WTC11 (cell line): ENCODE results near the gene FBXL4. TPM values are rescaled to one million over a fixed set of nuclear protein-coding genes. Genes with fewer than 3 reads are reported as not detected.

ENCODE experiments used
- ATAC-seq: fragments of 200-7000 bp; cut with Tn5 transposase; 2 replicates; pipeline ENCODE4 v1.10.0; 2021; ENCODE audit warnings: mild to moderate bottlenecking, moderate library complexity
- CTCF ChIA-PET: fragments of 300-600 bp; sonication (Branson Sonifier 250); formaldehyde crosslinking; loops from one replicate; lab custom pipeline; 2021; ENCODE audit warnings: antibody characterized with exemption; lab: Charles Lee
- POLR2A ChIA-PET: fragments of 350-600 bp; sonication (Branson Sonifier 250); formaldehyde crosslinking; loops from one replicate; lab custom pipeline; 2021; ENCODE audit warnings: antibody characterized with exemption; lab: Charles Lee
- DNase-seq: peaks from one replicate; pipeline ENCODE4 v3.0.0; 2021; ENCODE audit warnings: low spot score
- H3K27ac Mint-ChIP-seq: 2 replicates; pipeline ENCODE4 v1.8.0; 2021; ENCODE audit warnings: mixed read lengths
- H3K27me3 Mint-ChIP-seq: 2 replicates; pipeline ENCODE4 v1.8.0; 2021; ENCODE audit warnings: low read depth, mild to moderate bottlenecking, moderate library complexity, mixed read lengths
- H3K36me3 Mint-ChIP-seq: 2 replicates; pipeline ENCODE4 v1.8.0; 2021; ENCODE audit warnings: mixed read lengths
- H3K4me1 Mint-ChIP-seq: 2 replicates; pipeline ENCODE4 v1.8.0; 2022; ENCODE audit warnings: mixed read lengths
- H3K4me3 Mint-ChIP-seq: 2 replicates; pipeline ENCODE4 v1.8.0; 2021; ENCODE audit warnings: mild to moderate bottlenecking, moderate library complexity, mixed read lengths
- H3K9me3 Mint-ChIP-seq: 2 replicates; pipeline ENCODE4 v1.8.0; 2021; ENCODE audit warnings: mixed read lengths
- AFF4 ChIP-seq: sonication (generic); formaldehyde crosslinking; IDR thresholded peaks from 2 replicates; pipeline ENCODE4 v1.8.1; 2023; ENCODE audit warnings: mild to moderate bottlenecking, missing genetic modification reagents, borderline replicate concordance
- AR ChIP-seq: fragments of 250-450 bp; sonication (Bioruptor Pico); IDR thresholded peaks from 2 replicates; pipeline ENCODE4 v1.9.0; 2021; ENCODE audit warnings: mild to moderate bottlenecking
- ATF2 ChIP-seq: sonication (generic); formaldehyde crosslinking; IDR thresholded peaks from 2 replicates; pipeline ENCODE4 v1.8.1; 2022; ENCODE audit warnings: low read depth, missing genetic modification reagents, borderline replicate concordance
- ATF6 ChIP-seq: sonication (generic); formaldehyde crosslinking; IDR thresholded peaks from 2 replicates; pipeline ENCODE4 v1.8.1; 2023; ENCODE audit warnings: mild to moderate bottlenecking, missing genetic modification reagents
- HMGA2 ChIP-seq: fragments of 250-450 bp; sonication (Bioruptor Pico); IDR thresholded peaks from 2 replicates; pipeline ENCODE4 v1.4.0; 2021; ENCODE audit warnings: mild to moderate bottlenecking, moderate library complexity
- JAZF1 ChIP-seq: fragments of 250-450 bp; sonication (Bioruptor Pico); IDR thresholded peaks from 2 replicates; pipeline ENCODE4 v1.9.0; 2021; ENCODE audit warnings: moderate library complexity, mild to moderate bottlenecking, inconsistent platforms
- MXD4 ChIP-seq: fragments of 250-450 bp; sonication (Bioruptor Pico); IDR thresholded peaks from 2 replicates; pipeline ENCODE4 v1.8.0; 2021; ENCODE audit warnings: mild to moderate bottlenecking, moderate library complexity, borderline replicate concordance
- OVOL2 ChIP-seq: fragments of 250-450 bp; sonication (Bioruptor Pico); IDR thresholded peaks from 2 replicates; pipeline ENCODE4 v1.9.0; 2021; ENCODE audit warnings: mild to moderate bottlenecking, borderline replicate concordance
- RORB ChIP-seq: fragments of 250-450 bp; sonication (Bioruptor Pico); IDR thresholded peaks from 2 replicates; pipeline ENCODE4 v1.9.0; 2021; ENCODE audit warnings: mild to moderate bottlenecking
- SMAD3 ChIP-seq: sonication (generic); formaldehyde crosslinking; IDR thresholded peaks from 2 replicates; pipeline ENCODE4 v1.8.0; 2022; ENCODE audit warnings: missing genetic modification reagents, mild to moderate bottlenecking, borderline replicate concordance
- USF1 ChIP-seq: sonication (generic); formaldehyde crosslinking; IDR thresholded peaks from 2 replicates; pipeline ENCODE4 v1.8.0; 2022; ENCODE audit warnings: mild to moderate bottlenecking, missing genetic modification reagents
- ZBTB21 ChIP-seq: sonication (generic); formaldehyde crosslinking; IDR thresholded peaks from 2 replicates; pipeline ENCODE4 v1.8.1; 2023; ENCODE audit warnings: mild to moderate bottlenecking, missing genetic modification reagents, borderline replicate concordance
- ZNF263 ChIP-seq: sonication (generic); formaldehyde crosslinking; IDR thresholded peaks from 2 replicates; pipeline ENCODE4 v1.8.1; 2022; ENCODE audit warnings: low read depth, mild to moderate bottlenecking, moderate library complexity, missing genetic modification reagents
- total RNA-seq: library from RNA; stranded (reverse); gene quantifications from 3 replicates; pipeline ENCODE4 v1.2.3, GENCODE V29; 2021
- TF ChIP-seq, protein P1 (sequence below): sonication (generic); formaldehyde crosslinking; IDR thresholded peaks from 2 replicates; pipeline ENCODE4 v1.8.0; 2022; ENCODE audit warnings: mild to moderate bottlenecking, missing genetic modification reagents
- TF ChIP-seq, protein P2 (sequence below): sonication (generic); formaldehyde crosslinking; IDR thresholded peaks from 2 replicates; pipeline ENCODE4 v1.8.0; 2022; ENCODE audit warnings: missing genetic modification reagents

The FBXL4 gene
- total RNA-seq, 1 experiment from 2014 or later = 10.3 TPM

DNA sequence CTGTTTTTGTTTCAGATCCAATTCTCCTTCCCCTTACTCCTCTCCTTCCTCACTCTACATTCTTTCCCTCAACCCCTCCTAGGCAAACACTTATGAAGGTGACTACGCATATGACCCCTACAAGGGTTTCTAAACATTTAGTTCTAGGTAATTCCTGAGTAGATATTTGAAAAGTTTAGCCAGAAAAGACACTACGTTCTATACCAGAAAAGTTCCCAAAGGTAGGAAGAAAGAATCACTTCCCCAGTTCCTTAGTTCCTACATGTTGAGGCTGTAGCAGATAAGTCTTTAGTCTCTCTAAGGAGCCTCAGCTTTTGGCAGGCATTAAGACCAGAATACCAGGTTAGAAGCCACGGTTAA is 101.7 kb downstream of the FBXL4 start:
- TF ChIP-seq SMAD3 (CRISPR knock-in tag) = no peak
- peak overlapping the region; percentile 73 for H3K4me3 Mint-ChIP-seq
- no peak for ATAC-seq
- ChIA-PET POLR2A (no interaction called here), CTCF (interaction anchor here (1.1 to 3.2 kb wide), 2 partner anchors 17 to 273 kb away, joined by 4 to 17 read pairs; no protein-coding TSS in a partner anchor)
- peaks cover 44% of the 10 kb centered on the region for H3K4me1 Mint-ChIP-seq
- no peaks in the 10 kb centered on the region for H3K9me3 Mint-ChIP-seq
- no peak for DNase-seq
- H3K27ac Mint-ChIP-seq = no peak overlapping the region
- no peaks in the 10 kb centered on the region for H3K36me3 Mint-ChIP-seq
- peaks cover 100% of the 10 kb centered on the region for H3K27me3 Mint-ChIP-seq

GRCh38 chr6:98845211-98846020 is 102.3 kb downstream of the FBXL4 start:
- Mint-ChIP-seq H3K36me3 (no peaks in the 10 kb centered on the region), H3K27ac (no peak overlapping the region), H3K9me3 (no peaks in the 10 kb centered on the region), H3K4me1 (peaks cover 47% of the 10 kb centered on the region), H3K27me3 (peaks cover 100% of the 10 kb centered on the region), H3K4me3 (peak overlapping the region; percentile 73)
- DNase-seq (peak; percentile 91), ATAC-seq (peak; percentile 53)
- POLR2A ChIA-PET = no interaction called here
- CTCF ChIA-PET = interaction anchor here (1.1 to 3.2 kb wide), 4 partner anchors 13 to 1405 kb away, joined by 3 to 17 read pairs (median 5); no protein-coding TSS in a partner anchor
- TF ChIP-seq ATF2 (CRISPR knock-in tag) (no peak), MXD4 (CRISPR knock-in tag) (no peak), OVOL2 (no peak), ZNF263 (CRISPR knock-in tag) (no peak), ATF6 (no peak), JAZF1 (CRISPR knock-in tag) (no peak), ZBTB21 (CRISPR knock-in tag) (no peak), USF1 (CRISPR knock-in tag) (no peak), RORB (CRISPR knock-in tag) (no peak), AR (CRISPR knock-in tag) (no peak), AFF4 (CRISPR knock-in tag) (no peak), HMGA2 (0 out of 2 replicates have a peak, but pooled peaks have one; percentile 14)
- TF ChIP-seq, protein P1, sequence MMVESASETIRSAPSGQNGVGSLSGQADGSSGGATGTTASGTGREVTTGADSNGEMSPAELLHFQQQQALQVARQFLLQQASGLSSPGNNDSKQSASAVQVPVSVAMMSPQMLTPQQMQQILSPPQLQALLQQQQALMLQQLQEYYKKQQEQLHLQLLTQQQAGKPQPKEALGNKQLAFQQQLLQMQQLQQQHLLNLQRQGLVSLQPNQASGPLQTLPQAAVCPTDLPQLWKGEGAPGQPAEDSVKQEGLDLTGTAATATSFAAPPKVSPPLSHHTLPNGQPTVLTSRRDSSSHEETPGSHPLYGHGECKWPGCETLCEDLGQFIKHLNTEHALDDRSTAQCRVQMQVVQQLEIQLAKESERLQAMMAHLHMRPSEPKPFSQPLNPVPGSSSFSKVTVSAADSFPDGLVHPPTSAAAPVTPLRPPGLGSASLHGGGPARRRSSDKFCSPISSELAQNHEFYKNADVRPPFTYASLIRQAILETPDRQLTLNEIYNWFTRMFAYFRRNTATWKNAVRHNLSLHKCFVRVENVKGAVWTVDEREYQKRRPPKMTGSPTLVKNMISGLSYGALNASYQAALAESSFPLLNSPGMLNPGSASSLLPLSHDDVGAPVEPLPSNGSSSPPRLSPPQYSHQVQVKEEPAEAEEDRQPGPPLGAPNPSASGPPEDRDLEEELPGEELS = 0 out of 2 replicates have a peak, but pooled peaks have one; percentile 13
- TF ChIP-seq, protein P2, sequence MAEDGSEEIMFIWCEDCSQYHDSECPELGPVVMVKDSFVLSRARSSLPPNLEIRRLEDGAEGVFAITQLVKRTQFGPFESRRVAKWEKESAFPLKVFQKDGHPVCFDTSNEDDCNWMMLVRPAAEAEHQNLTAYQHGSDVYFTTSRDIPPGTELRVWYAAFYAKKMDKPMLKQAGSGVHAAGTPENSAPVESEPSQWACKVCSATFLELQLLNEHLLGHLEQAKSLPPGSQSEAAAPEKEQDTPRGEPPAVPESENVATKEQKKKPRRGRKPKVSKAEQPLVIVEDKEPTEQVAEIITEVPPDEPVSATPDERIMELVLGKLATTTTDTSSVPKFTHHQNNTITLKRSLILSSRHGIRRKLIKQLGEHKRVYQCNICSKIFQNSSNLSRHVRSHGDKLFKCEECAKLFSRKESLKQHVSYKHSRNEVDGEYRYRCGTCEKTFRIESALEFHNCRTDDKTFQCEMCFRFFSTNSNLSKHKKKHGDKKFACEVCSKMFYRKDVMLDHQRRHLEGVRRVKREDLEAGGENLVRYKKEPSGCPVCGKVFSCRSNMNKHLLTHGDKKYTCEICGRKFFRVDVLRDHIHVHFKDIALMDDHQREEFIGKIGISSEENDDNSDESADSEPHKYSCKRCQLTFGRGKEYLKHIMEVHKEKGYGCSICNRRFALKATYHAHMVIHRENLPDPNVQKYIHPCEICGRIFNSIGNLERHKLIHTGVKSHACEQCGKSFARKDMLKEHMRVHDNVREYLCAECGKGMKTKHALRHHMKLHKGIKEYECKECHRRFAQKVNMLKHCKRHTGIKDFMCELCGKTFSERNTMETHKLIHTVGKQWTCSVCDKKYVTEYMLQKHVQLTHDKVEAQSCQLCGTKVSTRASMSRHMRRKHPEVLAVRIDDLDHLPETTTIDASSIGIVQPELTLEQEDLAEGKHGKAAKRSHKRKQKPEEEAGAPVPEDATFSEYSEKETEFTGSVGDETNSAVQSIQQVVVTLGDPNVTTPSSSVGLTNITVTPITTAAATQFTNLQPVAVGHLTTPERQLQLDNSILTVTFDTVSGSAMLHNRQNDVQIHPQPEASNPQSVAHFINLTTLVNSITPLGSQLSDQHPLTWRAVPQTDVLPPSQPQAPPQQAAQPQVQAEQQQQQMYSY (CRISPR knock-in tag) = no peak
